ENCODE data around the gene GDPD4. TPM values are rescaled to one million over a fixed set of nuclear protein-coding genes. Genes with fewer than 3 reads are reported as not detected.

The GDPD4 gene
- total RNA-seq, 1 donor from 2014 or later = not detected

GRCh38 chr11:77233011-77233410 lies 68.5 kb downstream of the GDPD4 start:
- Histone ChIP-seq H3K36me3 (no peaks in the 10 kb centered on the region), H3K4me1 (no peaks in the 10 kb centered on the region), H3K4me3 (no peak overlapping the region), H3K27ac (no peak overlapping the region), H3K27me3 (no peaks in the 10 kb centered on the region), H3K9me3 (no peaks in the 10 kb centered on the region)
- no peak for DNase-seq (ENCODE audit: low spot score in 2 of 2)
- intact Hi-C loops (cut with DNase I) = no loop called here
- TF ChIP-seq, protein P1, sequence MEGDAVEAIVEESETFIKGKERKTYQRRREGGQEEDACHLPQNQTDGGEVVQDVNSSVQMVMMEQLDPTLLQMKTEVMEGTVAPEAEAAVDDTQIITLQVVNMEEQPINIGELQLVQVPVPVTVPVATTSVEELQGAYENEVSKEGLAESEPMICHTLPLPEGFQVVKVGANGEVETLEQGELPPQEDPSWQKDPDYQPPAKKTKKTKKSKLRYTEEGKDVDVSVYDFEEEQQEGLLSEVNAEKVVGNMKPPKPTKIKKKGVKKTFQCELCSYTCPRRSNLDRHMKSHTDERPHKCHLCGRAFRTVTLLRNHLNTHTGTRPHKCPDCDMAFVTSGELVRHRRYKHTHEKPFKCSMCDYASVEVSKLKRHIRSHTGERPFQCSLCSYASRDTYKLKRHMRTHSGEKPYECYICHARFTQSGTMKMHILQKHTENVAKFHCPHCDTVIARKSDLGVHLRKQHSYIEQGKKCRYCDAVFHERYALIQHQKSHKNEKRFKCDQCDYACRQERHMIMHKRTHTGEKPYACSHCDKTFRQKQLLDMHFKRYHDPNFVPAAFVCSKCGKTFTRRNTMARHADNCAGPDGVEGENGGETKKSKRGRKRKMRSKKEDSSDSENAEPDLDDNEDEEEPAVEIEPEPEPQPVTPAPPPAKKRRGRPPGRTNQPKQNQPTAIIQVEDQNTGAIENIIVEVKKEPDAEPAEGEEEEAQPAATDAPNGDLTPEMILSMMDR (IDR thresholded peaks at IDR 0.05) = no peak

GRCh38 chr11:77232242-77232641 lies 69.2 kb downstream of the GDPD4 start:
- Histone ChIP-seq H3K4me1 (no peaks in the 10 kb centered on the region), H3K27me3 (no peaks in the 10 kb centered on the region), H3K4me3 (no peak overlapping the region), H3K27ac (no peak overlapping the region), H3K36me3 (no peaks in the 10 kb centered on the region), H3K9me3 (no peaks in the 10 kb centered on the region)
- DNase-seq (ENCODE audit: low spot score in 2 of 2) = no peak
- TF ChIP-seq, protein P1 (IDR thresholded peaks at IDR 0.05) = no peak
- intact Hi-C loops (cut with DNase I) = no loop called here

GRCh38 chr11:77231800-77232199 lies 69.7 kb downstream of the GDPD4 start:
- Histone ChIP-seq H3K9me3 (no peaks in the 10 kb centered on the region), H3K36me3 (no peaks in the 10 kb centered on the region), H3K27ac (no peak overlapping the region), H3K4me1 (no peaks in the 10 kb centered on the region), H3K27me3 (no peaks in the 10 kb centered on the region), H3K4me3 (no peak overlapping the region)
- no peak for DNase-seq (ENCODE audit: low spot score in 2 of 2)
- TF ChIP-seq, protein P1 (IDR thresholded peaks at IDR 0.05) = no peak
- intact Hi-C loops (cut with DNase I) = no loop called here

- no peak overlapping the region for H3K4me3 ChIP-seq
- H3K4me1 ChIP-seq = no peaks in the 10 kb centered on the region
- intact Hi-C loops (cut with DNase I) = no loop called here
- H3K27ac ChIP-seq = no peak overlapping the region
- H3K27me3 ChIP-seq = no peaks in the 10 kb centered on the region
- DNase-seq (ENCODE audit: low spot score in 2 of 2) = no peak
- no peaks in the 10 kb centered on the region for H3K9me3 ChIP-seq
- TF ChIP-seq, protein P1 (IDR thresholded peaks at IDR 0.05) = no peak
- H3K36me3 ChIP-seq = no peaks in the 10 kb centered on the region
These were observed 70.4 kb downstream of the GDPD4 start for GRCh38 chr11:77230878-77231605.

GRCh38 chr11:77223797-77224196 lies 77.7 kb downstream of the GDPD4 start:
- Histone ChIP-seq H3K36me3 (no peaks in the 10 kb centered on the region), H3K4me1 (no peaks in the 10 kb centered on the region), H3K9me3 (no peaks in the 10 kb centered on the region), H3K27me3 (no peaks in the 10 kb centered on the region), H3K27ac (no peak overlapping the region), H3K4me3 (no peak overlapping the region)
- TF ChIP-seq, protein P1 (IDR thresholded peaks at IDR 0.05) = no peak
- DNase-seq (ENCODE audit: low spot score in 2 of 2) = no peak
- intact Hi-C loops (cut with DNase I) = no loop called here

Data from ascending aorta (tissue), 2 donors.